ENCODE results near the gene ACOX3. TPM values are rescaled to one million over a fixed set of nuclear protein-coding genes. Genes with fewer than 3 reads are reported as not detected.

ACOX3 gene
- total and polyA plus RNA-seq, 2 donors, result 8.7 to 18.1 TPM

DNA sequence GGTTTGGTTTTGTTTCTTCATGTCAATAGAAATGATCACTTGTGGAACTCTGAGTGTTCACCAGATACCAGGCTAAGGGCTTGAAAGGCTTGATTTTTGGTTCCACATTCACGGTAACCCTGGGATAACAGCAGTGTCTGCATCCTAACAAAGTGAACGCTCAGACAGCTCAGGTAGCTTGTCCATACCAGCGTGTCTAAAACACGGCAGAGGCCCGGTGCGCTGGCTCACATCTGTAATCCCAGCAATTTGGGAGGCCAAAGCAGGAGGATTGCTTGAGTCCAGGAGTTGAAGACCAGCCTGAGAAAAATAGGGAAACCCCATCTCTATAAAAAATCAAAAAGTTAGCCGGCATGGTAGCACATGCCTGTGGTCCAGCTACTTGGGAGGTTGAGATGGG lies 122.0 kb downstream of the ACOX3 start:
- H3K4me3 ChIP-seq (ENCODE audit: low read length in 2 of 2), result no peak overlapping the region
- 98% methylated on average over 7 of the region's 7 CpGs for WGBS
- no peaks in the 10 kb centered on the region for H3K9me3 ChIP-seq (ENCODE audit: control insufficient read depth in 2 of 2, insufficient read depth in 1 of 2, low read length in 1 of 2)
- no peak overlapping the region for H3K27ac ChIP-seq (ENCODE audit: low read depth in 1 of 2, low read length in 1 of 2)
- DNase-seq (ENCODE audit: low read depth in 6 of 9, low spot score in 9 of 9), result no peak
- no peaks in the 10 kb centered on the region for H3K27me3 ChIP-seq (ENCODE audit: control insufficient read depth in 2 of 2, insufficient read depth in 1 of 2, low read length in 1 of 2)
- no peaks in the 10 kb centered on the region for H3K36me3 ChIP-seq (ENCODE audit: control insufficient read depth in 2 of 2, insufficient read depth in 2 of 2, low read length in 1 of 2)
- peaks cover 13 to 29% of the 10 kb centered on the region in 2 donors for H3K4me1 ChIP-seq (ENCODE audit: control insufficient read depth in 2 of 2, insufficient read depth in 2 of 2, low read length in 2 of 2)

DNA sequence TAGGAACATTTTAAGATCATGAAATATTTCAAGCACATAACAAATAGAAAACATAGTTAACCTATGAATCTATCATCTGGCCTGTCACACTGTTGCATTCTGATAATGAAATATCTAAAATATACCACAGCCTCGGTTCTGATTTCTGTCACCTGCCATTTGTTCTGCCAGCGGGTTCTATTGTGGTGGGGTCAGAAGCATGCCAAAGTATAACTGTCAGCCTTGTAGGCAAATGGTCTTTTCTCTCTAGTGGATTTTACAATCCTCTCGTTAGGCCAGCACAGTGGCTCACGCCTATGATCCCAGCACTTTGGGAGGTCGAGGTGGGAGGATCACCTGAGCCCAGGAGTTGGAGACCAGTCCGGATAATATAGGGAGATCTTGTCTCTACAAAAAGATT lies 123.0 kb downstream of the ACOX3 start:
- WGBS, result 97% methylated on average over 6 of the region's 6 CpGs
- no peak for DNase-seq (ENCODE audit: low read depth in 6 of 9, low spot score in 9 of 9)

DNA sequence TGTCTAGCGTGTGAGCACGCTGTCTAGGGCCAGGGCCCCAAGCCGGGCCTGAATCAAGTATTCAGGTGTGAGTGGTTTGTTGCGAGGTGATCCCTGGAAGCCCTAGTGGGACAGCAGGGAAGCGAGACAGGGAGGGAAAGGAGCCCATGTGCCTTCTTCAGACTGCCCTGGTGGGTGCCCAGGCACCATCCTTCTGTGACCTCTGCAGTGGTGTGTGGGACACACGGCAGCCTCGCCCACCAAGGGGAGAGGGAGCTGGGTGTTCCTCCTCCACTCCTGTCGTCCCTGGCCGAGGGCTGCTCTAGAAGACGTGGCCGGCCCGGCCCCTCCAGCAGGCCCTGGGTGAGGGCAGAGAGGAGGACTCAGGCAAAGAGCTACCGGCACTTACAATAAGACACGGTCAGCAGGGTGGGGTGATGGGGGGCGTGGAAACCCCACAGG lies 123.6 kb downstream of the ACOX3 start:
- Histone ChIP-seq H3K36me3 (ENCODE audit: control insufficient read depth in 2 of 2, insufficient read depth in 2 of 2, low read length in 1 of 2) (no peaks in the 10 kb centered on the region), H3K27ac (ENCODE audit: low read depth in 1 of 2, low read length in 1 of 2) (no peak overlapping the region), H3K4me1 (ENCODE audit: control insufficient read depth in 2 of 2, insufficient read depth in 2 of 2, low read length in 2 of 2) (peaks cover 13 to 29% of the 10 kb centered on the region in 2 donors), H3K9me3 (ENCODE audit: control insufficient read depth in 2 of 2, insufficient read depth in 1 of 2, low read length in 1 of 2) (no peaks in the 10 kb centered on the region), H3K4me3 (ENCODE audit: low read length in 2 of 2) (no peak overlapping the region), H3K27me3 (ENCODE audit: control insufficient read depth in 2 of 2, insufficient read depth in 1 of 2, low read length in 1 of 2) (no peaks in the 10 kb centered on the region)
- 95% methylated on average over 15 of the region's 15 CpGs for WGBS
- DNase-seq (ENCODE audit: low read depth in 6 of 9, low spot score in 9 of 9), result no peak

More for the DNA sequence above, 123.0 kb downstream of the ACOX3 start:
- H3K9me3 ChIP-seq (ENCODE audit: control insufficient read depth in 2 of 2, insufficient read depth in 1 of 2, low read length in 1 of 2), result no peaks in the 10 kb centered on the region
- H3K27ac ChIP-seq (ENCODE audit: low read depth in 1 of 2, low read length in 1 of 2), result no peak overlapping the region
- H3K4me1 ChIP-seq (ENCODE audit: control insufficient read depth in 2 of 2, insufficient read depth in 2 of 2, low read length in 2 of 2), result peaks cover 13 to 29% of the 10 kb centered on the region in 2 donors
- H3K36me3 ChIP-seq (ENCODE audit: control insufficient read depth in 2 of 2, insufficient read depth in 2 of 2, low read length in 1 of 2), result no peaks in the 10 kb centered on the region
- H3K27me3 ChIP-seq (ENCODE audit: control insufficient read depth in 2 of 2, insufficient read depth in 1 of 2, low read length in 1 of 2), result no peaks in the 10 kb centered on the region
- H3K4me3 ChIP-seq (ENCODE audit: low read length in 2 of 2), result no peak overlapping the region

Other genes starting within 250 kb of the ACOX3 start
- gene SH3TC1, start 241.4 kb downstream of the ACOX3 start, total RNA-seq, result 146 TPM
- 114 TPM for gene SH3TC1, start 241.4 kb downstream of the ACOX3 start, polyA plus RNA-seq
- 1.5 TPM for gene HTRA3, start 171.0 kb downstream of the ACOX3 start, total RNA-seq
- 2.1 TPM for gene HTRA3, start 171.0 kb downstream of the ACOX3 start, polyA plus RNA-seq
- gene TRMT44, start 54 bp upstream of the ACOX3 start, total RNA-seq, result 9.5 TPM
- 8.4 TPM for gene TRMT44, start 54 bp upstream of the ACOX3 start, polyA plus RNA-seq
- 0.05 TPM for gene GPR78, start 139.7 kb upstream of the ACOX3 start, total RNA-seq
- 0.91 TPM for gene GPR78, start 139.7 kb upstream of the ACOX3 start, polyA plus RNA-seq
- 0.94 TPM for gene CPZ, start 152.0 kb upstream of the ACOX3 start, total RNA-seq
- 4.4 TPM for gene CPZ, start 152.0 kb upstream of the ACOX3 start, polyA plus RNA-seq

Measured in thymus (tissue), 11 donors.